GM19463 (cell line): ENCODE measurements around the gene PTCD2.
A peak's percentile ranks its signal among the peaks of the same experiment; 100 is the strongest.
"Not testable (repeated sequence)": the region's sequence is repeated elsewhere in the genome, so short reads cannot be mapped to it uniquely, and the experiment has no call there.

ENCODE experiments used
- ATAC-seq: cut with Tn5 transposase; IDR thresholded peaks from one replicate; pipeline ENCODE4 v1.9.1; 2021; ENCODE audit warnings: mild to moderate bottlenecking, moderate library complexity; ENCODE audit not compliant: unreplicated experiment

PTCD2 gene

GRCh38 chr5:72296256-72296655, 23.9 kb upstream of the PTCD2 start:
- no peak for ATAC-seq

- ATAC-seq: peak; percentile 40
These were observed 22.0 kb upstream of the PTCD2 start for GRCh38 chr5:72298136-72298535.

- no peak for ATAC-seq
These were observed 21.5 kb upstream of the PTCD2 start for GRCh38 chr5:72298711-72299110.

GRCh38 chr5:72300590-72301339, 19.4 kb upstream of the PTCD2 start:
- ATAC-seq: no peak

GRCh38 chr5:72301557-72301956, 18.6 kb upstream of the PTCD2 start:
- peak; percentile 65 for ATAC-seq

- ATAC-seq: no peak
These were observed 18.0 kb upstream of the PTCD2 start for GRCh38 chr5:72302171-72302570.

GRCh38 chr5:72305194-72306142, 14.7 kb upstream of the PTCD2 start:
- no peak for ATAC-seq

GRCh38 chr5:72307573-72307967, 12.6 kb upstream of the PTCD2 start:
- no peak for ATAC-seq

- ATAC-seq: peak; percentile 92
These were observed 12.0 kb upstream of the PTCD2 start for GRCh38 chr5:72307968-72308852.

GRCh38 chr5:72308853-72309191, 11.4 kb upstream of the PTCD2 start:
- ATAC-seq: no peak

- ATAC-seq: no peak
These were observed 7.0 kb upstream of the PTCD2 start for GRCh38 chr5:72313141-72313540.

- no peak for ATAC-seq
These were observed 5.5 kb upstream of the PTCD2 start for GRCh38 chr5:72314571-72315172.

- ATAC-seq: not testable (repeated sequence)
These were observed 668 bp upstream of the PTCD2 start for GRCh38 chr5:72319435-72319975.

GRCh38 chr5:72324189-72324825, 4.1 kb downstream of the PTCD2 start:
- no peak for ATAC-seq

- no peak for ATAC-seq
These were observed 5.6 kb downstream of the PTCD2 start for GRCh38 chr5:72325566-72326305.

- ATAC-seq: no peak
These were observed 6.1 kb downstream of the PTCD2 start for GRCh38 chr5:72326306-72326649.

GRCh38 chr5:72328172-72328571, 8.0 kb downstream of the PTCD2 start:
- ATAC-seq: no peak

GRCh38 chr5:72330712-72331111, 10.5 kb downstream of the PTCD2 start:
- no peak for ATAC-seq

- ATAC-seq: no peak
These were observed 17.0 kb downstream of the PTCD2 start for GRCh38 chr5:72337159-72337558.
